Fibroblast of skin of abdomen (primary cell): ENCODE data around the gene USP20.

Source experiments
- DNase-seq: peaks from one replicate; pipeline ENCODE4 v3.0.0-alpha.2; 2013

The USP20 gene

DNA sequence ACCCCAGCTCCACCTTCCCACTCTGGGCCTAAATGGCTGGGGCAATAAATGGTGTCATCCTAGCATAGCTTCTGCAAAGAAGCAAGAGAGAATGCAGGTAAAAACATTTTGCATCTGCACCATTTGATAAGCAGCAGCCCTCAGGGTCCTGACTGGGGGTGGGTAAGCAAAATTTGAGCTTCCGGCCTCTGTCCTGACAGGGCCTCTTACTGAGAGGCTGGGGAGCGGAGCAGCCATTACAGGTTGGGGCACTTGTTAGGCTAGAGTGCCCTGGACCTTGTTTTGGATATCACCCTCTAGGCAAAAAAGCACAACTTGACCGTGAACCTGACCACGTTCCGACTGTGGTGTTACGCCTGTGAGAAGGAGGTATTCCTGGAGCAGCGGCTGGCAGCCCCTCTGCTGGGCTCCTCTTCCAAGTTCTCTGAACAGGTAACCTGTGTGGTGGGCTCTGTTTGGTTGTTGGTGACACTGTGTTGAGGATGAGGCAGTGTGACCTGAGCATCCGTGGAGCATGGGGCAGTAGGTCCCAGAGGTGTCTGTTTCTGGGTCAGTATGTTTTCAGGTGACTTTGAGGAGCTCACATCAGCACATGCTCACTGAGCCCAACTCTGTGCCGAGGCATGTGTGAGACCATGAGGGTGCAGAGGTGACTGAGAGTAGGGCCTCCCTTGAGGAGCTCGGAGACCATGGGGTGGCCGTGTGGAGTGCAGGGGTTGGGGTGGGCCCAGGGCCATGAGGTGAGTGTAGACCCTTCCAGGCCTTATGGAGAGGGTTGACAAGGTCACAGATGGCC lies 23.1 kb downstream of the USP20 start:
- no peak for DNase-seq

GRCh38 chr9:129860653-129861446 lies 25.6 kb downstream of the USP20 start:
- no peak for DNase-seq

DNA sequence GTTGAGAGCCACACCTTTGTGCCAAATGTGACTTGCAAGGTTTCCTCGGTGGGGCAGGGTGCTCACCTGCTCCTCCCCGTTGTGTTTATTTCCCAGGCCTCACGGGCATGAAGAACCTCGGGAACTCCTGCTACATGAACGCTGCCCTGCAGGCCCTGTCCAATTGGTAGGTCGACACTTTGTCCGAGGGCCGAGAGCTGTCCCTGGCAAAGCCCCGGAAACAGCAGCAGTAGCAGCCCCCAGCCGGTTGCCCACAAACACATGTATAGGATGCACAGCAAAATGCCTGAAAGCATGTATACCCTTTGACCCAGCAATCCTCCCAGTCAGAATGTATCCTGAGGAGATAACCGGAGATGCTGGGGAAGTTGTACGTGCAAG lies 26.2 kb downstream of the USP20 start:
- DNase-seq = no peak

DNA sequence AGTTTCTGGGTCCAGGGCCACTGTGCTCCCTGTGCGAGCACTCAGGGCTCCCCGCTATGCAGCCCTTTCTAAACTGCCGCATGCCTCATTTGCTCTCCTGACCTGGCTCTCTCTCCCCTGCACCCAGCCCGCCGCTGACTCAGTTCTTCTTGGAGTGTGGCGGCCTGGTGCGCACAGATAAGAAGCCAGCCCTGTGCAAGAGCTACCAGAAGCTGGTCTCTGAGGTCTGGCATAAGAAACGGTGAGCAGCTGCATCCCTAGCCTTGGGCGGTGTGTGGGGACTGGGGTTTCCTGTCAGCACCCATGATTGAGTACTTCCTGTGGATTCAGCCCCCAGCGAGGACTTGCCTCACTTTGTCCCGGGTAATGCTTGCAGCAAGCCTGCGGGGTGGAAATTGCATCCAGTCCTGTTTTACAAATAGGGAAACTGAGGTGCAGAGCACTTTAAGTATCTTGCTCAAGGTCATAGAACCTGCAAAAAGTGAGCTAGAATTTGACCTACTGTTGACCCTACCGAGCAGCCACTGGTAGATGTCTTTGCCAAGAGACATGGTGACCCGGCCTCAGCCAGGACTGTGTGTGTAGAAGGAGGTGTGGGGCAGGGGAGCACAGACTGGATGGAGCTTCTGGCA lies 27.9 kb downstream of the USP20 start:
- peak; percentile 86 for DNase-seq

- no peak for DNase-seq
Measured at GRCh38 chr9:129864991-129865647, 29.9 kb downstream of the USP20 start.

DNA sequence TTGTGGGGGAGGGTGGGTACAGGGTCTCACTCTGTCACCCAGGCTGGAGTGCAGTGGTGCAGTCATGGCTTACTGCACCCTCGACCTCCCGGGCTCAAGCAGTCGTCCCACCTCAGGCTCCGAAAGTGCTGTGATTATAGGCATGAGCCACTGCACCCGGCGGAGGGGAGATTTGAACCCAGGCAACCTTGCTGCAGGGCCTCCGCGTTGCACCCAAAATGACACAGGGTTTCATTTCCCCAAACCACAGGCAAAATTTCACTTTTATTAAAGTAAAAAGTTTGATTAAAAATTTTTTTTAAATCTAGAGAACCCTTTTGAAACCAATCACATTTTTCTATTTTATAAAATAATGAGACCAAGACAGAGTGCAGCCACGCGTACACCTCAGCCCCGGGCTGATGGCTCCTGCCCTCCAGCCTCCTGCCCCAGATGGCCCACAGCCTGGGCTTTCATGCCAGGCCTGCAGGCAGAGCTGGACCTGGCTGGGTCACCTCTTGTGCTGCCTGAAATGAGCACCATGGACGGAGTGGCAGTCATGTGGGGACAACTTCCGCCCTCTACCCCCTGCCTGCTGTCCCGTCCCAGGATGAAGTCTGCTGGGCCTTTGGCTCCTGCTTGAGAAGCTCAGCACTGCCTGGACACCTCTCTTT lies 30.5 kb downstream of the USP20 start:
- no peak for DNase-seq

DNA sequence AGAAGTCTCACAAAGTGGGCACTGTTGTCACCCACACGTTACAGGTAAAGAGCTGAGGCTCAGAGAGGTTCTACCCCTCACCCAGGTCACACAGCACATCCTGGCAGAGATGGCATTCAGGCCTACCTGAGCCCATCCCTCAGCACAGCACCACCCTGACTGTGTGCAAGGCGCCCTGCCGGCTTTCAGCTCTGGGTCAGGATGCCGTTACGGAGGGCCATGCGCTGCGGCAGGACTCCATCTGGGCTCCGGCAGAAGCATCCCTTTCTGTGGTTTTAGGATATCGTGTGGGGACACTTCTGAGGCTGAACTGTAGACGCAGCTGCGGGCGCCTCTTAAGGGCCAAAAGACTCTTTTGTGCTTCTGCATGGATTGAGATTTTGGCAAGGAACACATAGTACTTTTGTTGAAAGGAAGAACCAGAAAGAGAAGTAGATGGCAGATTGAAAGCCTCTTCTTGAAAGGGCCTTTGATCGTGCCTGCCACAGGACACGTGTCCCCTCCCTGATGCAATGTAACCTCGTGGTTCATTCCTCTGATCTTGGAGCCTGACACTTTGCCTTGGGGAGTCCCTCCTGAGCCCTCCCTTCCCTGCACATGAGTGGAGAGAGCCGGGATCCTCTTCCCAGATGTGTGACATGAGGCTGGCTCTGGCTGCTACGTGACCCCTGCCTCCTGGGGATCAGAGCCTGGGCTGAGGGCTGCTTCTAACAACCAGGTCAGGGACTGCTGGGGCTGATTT lies 31.3 kb downstream of the USP20 start:
- no peak for DNase-seq

DNA sequence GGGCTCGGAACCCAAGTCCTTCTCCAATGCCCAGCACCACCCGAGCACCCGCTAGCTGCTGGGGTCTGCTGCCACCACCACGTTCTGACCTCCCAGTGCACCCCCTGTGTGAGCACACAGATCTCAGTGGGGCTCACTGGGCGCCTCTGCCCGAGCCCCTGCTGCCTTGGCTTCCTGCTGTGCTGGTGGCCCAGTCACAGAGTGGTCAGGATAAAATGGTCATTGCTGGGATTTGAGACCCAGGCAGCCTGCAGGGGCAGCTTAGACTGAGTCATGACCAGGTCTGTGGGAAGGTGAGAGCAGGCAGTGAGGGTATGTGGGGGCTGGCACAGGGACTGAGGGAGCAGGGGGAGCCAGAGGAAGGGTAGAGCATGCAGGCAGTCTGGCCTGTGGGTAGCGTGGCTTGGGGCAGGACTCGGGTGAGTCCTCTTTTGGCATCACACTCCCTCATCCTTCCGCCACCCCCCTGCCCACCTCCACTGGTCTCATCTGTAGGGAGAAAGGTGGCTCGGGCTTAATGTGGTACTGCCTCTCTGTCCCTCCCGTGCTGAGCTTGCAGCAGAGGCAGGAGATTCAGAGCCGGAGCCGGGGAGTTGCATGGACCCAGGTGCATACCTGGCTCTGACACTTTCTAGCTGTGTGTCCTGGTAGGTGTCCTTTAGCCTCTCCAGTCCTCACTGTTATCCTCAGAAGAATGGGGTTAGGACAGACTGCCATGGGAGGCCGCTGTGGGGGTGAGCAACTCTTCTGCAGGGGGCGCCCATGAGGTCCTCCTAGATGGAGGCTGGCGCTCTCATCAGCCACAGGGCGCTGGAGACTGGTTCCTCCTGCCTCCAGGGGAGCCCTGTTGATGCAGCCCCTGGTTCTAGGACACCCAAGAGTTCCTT lies 32.1 kb downstream of the USP20 start:
- DNase-seq = no peak

GRCh38 chr9:129868023-129868871 lies 33.0 kb downstream of the USP20 start:
- no peak for DNase-seq

DNA sequence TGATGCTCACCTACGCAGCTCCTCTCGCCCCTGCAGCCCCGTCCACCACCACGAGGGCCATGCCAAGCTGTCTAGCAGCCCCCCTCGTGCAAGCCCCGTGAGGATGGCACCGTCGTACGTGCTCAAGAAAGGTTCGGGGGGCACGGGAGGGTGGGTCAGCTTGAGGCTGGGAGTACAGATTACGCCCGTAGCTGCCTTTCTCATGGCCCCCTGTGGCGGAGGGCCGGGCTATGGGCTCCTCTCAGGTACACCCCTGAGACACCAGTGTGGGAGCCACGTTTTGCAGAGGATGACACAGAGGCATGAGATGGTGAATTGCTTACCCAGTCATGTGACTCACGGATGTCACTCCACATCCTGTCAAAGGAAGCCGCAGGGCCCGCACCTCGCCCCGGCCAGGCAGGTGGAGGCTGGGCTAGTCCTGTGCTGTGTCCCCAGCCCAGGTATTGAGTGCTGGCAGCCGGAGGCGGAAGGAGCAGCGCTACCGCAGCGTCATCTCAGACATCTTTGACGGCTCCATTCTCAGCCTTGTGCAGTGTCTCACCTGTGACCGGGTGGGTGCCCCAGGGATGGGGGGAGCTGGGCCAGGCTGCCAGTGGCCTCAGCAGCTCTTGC lies 33.7 kb downstream of the USP20 start:
- no peak for DNase-seq

- DNase-seq = no peak
Measured at GRCh38 chr9:129869585-129870501, 34.6 kb downstream of the USP20 start.

- no peak for DNase-seq
Measured at GRCh38 chr9:129871046-129871445, 35.8 kb downstream of the USP20 start.

- no peak for DNase-seq
Measured at GRCh38 chr9:129873563-129874190, 38.4 kb downstream of the USP20 start.

DNA sequence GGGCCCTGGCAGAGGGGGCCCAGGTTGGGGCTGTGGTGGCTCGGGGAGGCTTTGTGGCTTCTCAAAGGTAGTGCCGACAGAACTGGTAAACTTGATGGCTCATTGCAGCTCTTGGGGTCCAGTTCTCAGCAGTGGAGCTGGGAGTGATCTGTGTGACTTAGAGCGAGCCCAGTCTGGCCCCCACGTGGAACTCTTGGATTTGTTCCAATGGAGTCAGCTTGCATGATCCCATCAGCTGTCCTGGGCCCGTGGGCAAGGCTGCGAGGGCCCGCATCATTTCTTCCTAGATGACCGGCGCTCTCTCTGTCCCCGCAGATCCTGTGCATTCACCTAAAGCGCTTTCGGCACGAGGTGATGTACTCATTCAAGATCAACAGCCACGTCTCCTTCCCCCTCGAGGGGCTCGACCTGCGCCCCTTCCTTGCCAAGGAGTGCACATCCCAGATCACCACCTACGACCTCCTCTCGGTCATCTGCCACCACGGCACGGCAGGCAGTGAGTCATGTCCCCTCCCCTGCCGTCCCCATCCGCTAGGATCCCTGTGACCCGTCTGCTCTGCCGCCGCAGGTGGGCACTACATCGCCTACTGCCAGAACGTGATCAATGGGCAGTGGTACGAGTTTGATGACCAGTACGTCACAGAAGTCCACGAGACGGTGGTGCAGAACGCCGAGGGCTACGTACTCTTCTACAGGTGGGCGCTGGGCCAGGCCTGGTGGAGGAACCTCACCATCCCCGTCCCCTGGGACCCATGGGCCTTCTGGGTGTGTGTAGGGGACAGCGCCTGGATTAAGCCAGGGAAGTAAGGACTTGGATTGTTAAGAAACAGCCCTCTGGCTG lies 39.2 kb downstream of the USP20 start:
- no peak for DNase-seq

DNA sequence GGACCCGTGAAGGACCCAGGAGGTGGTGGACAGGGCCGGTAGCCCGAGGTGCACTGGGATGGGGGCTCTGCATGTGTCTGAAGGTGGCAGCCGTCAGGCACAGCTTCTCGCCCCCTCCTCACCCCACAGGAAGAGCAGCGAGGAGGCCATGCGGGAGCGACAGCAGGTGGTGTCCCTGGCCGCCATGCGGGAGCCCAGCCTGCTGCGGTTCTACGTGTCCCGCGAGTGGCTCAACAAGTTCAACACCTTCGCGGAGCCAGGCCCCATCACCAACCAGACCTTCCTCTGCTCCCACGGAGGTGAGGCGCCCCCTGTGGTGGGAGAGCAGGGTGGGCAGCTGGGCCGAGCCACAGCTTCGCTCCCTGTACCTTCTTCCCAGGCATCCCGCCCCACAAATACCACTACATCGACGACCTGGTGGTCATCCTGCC lies 39.9 kb downstream of the USP20 start:
- DNase-seq = no peak

GRCh38 chr9:129875687-129876395 lies 40.6 kb downstream of the USP20 start:
- no peak for DNase-seq
